ENCODE results near the gene LEKR1. TPM values are rescaled to one million over a fixed set of nuclear protein-coding genes. Genes with fewer than 3 reads are reported as not detected.
"Not testable (repeated sequence)": the region's sequence is repeated elsewhere in the genome, so short reads cannot be mapped to it uniquely, and the experiment has no call there.

Gene LEKR1
- total RNA-seq, 2 experiments from 2014 or later: 0.76 to 1.1 TPM

- peak overlapping the region; percentile 89 for H3K4me3 Mint-ChIP-seq
- H3K36me3 Mint-ChIP-seq: peaks cover 10% of the 10 kb centered on the region
- no peaks in the 10 kb centered on the region for H3K9me3 Mint-ChIP-seq (ENCODE audit: low read depth)
- peak; percentile 45 for ATAC-seq
- DNase-seq: peak; percentile 56
- CTCF ChIA-PET: no interaction called here
- H3K27me3 Mint-ChIP-seq: no peaks in the 10 kb centered on the region
- peaks cover 69% of the 10 kb centered on the region for H3K4me1 Mint-ChIP-seq
- peak overlapping the region; percentile 96 for H3K27ac Mint-ChIP-seq
Observed at GRCh38 chr3:156816091-156816793, 9.9 kb upstream of the LEKR1 start.

GRCh38 chr3:156816794-156817645, 9.1 kb upstream of the LEKR1 start:
- CTCF ChIA-PET: interaction anchor here (0.6 to 1.4 kb wide), 8 partner anchors 54 to 1011 kb away, joined by 3 to 9 read pairs (median 4); partner anchors contain the start of gene C3orf33
- DNase-seq (peak; percentile 94), ATAC-seq (peak; percentile 85)
- no peaks in the 10 kb centered on the region for H3K27me3 Mint-ChIP-seq
- H3K27ac Mint-ChIP-seq: peak overlapping the region; percentile 96
- H3K4me1 Mint-ChIP-seq: peaks cover 64% of the 10 kb centered on the region
- no peaks in the 10 kb centered on the region for H3K9me3 Mint-ChIP-seq (ENCODE audit: low read depth)
- peak overlapping the region; percentile 89 for H3K4me3 Mint-ChIP-seq
- H3K36me3 Mint-ChIP-seq: peaks cover 6% of the 10 kb centered on the region

GRCh38 chr3:156817646-156818272, 8.4 kb upstream of the LEKR1 start:
- no peak for DNase-seq
- peaks cover 59% of the 10 kb centered on the region for H3K4me1 Mint-ChIP-seq
- no peak for ATAC-seq
- peaks cover 6% of the 10 kb centered on the region for H3K36me3 Mint-ChIP-seq
- no peaks in the 10 kb centered on the region for H3K9me3 Mint-ChIP-seq (ENCODE audit: low read depth)
- peak overlapping the region; percentile 96 for H3K27ac Mint-ChIP-seq
- H3K27me3 Mint-ChIP-seq: no peaks in the 10 kb centered on the region
- CTCF ChIA-PET: interaction anchor here (0.6 to 1.4 kb wide), 8 partner anchors 54 to 1012 kb away, joined by 3 to 9 read pairs (median 4); partner anchors contain the start of gene C3orf33
- H3K4me3 Mint-ChIP-seq: peak overlapping the region; percentile 89

GRCh38 chr3:156818273-156818651, 7.9 kb upstream of the LEKR1 start:
- H3K36me3 Mint-ChIP-seq: peaks cover 6% of the 10 kb centered on the region
- DNase-seq: no peak
- ATAC-seq: no peak
- H3K4me1 Mint-ChIP-seq: peaks cover 54% of the 10 kb centered on the region
- H3K4me3 Mint-ChIP-seq: peak overlapping the region; percentile 89
- CTCF ChIA-PET: interaction anchor here (1.0 to 2.4 kb wide), 4 partner anchors 55 to 319 kb away, joined by 3 to 7 read pairs (median 4); no protein-coding TSS in a partner anchor
- peak overlapping the region; percentile 96 for H3K27ac Mint-ChIP-seq
- H3K9me3 Mint-ChIP-seq (ENCODE audit: low read depth): no peaks in the 10 kb centered on the region
- H3K27me3 Mint-ChIP-seq: no peaks in the 10 kb centered on the region

GRCh38 chr3:156818890-156819289, 7.3 kb upstream of the LEKR1 start:
- H3K4me1 Mint-ChIP-seq: peaks cover 49% of the 10 kb centered on the region
- H3K27me3 Mint-ChIP-seq: no peaks in the 10 kb centered on the region
- ATAC-seq: no peak
- H3K36me3 Mint-ChIP-seq: peaks cover 6% of the 10 kb centered on the region
- H3K4me3 Mint-ChIP-seq: no peak overlapping the region
- DNase-seq: no peak
- CTCF ChIA-PET: interaction anchor here (2.4 kb wide), 1 partner anchor 318 kb away, joined by 7 read pairs; no protein-coding TSS in a partner anchor
- H3K27ac Mint-ChIP-seq: peak overlapping the region; percentile 3
- H3K9me3 Mint-ChIP-seq (ENCODE audit: low read depth): no peaks in the 10 kb centered on the region

- DNase-seq (no peak), ATAC-seq (no peak)
- no peak overlapping the region for H3K4me3 Mint-ChIP-seq
- H3K36me3 Mint-ChIP-seq: peaks cover 6% of the 10 kb centered on the region
- H3K9me3 Mint-ChIP-seq (ENCODE audit: low read depth): no peaks in the 10 kb centered on the region
- no peak overlapping the region for H3K27ac Mint-ChIP-seq
- no peaks in the 10 kb centered on the region for H3K27me3 Mint-ChIP-seq
- peaks cover 53% of the 10 kb centered on the region for H3K4me1 Mint-ChIP-seq
- CTCF ChIA-PET: interaction anchor here (0.8 to 2.4 kb wide), 3 partner anchors 16 to 317 kb away, joined by 3 to 7 read pairs (median 6); no protein-coding TSS in a partner anchor
Observed at GRCh38 chr3:156819842-156820691, 6.1 kb upstream of the LEKR1 start.

GRCh38 chr3:156820692-156821080, 5.5 kb upstream of the LEKR1 start:
- DNase-seq: no peak
- peaks cover 53% of the 10 kb centered on the region for H3K4me1 Mint-ChIP-seq
- no peak for ATAC-seq
- peaks cover 2% of the 10 kb centered on the region for H3K36me3 Mint-ChIP-seq
- no peak overlapping the region for H3K27ac Mint-ChIP-seq
- no peaks in the 10 kb centered on the region for H3K27me3 Mint-ChIP-seq
- no peaks in the 10 kb centered on the region for H3K9me3 Mint-ChIP-seq (ENCODE audit: low read depth)
- H3K4me3 Mint-ChIP-seq: no peak overlapping the region
- CTCF ChIA-PET: interaction anchor here (1.6 to 2.4 kb wide), 2 partner anchors 268 to 316 kb away, joined by 6 to 7 read pairs; no protein-coding TSS in a partner anchor

GRCh38 chr3:156822626-156823260, 3.4 kb upstream of the LEKR1 start:
- ATAC-seq; DNase-seq; H3K27ac Mint-ChIP-seq; CTCF ChIA-PET; H3K4me3 Mint-ChIP-seq; H3K9me3 Mint-ChIP-seq (ENCODE audit: low read depth); H3K36me3 Mint-ChIP-seq; H3K27me3 Mint-ChIP-seq: not testable (repeated sequence)
- H3K4me1 Mint-ChIP-seq: peaks cover 54% of the 10 kb centered on the region

- peaks cover 31% of the 10 kb centered on the region for H3K4me1 Mint-ChIP-seq
- H3K9me3 Mint-ChIP-seq (ENCODE audit: low read depth): no peaks in the 10 kb centered on the region
- H3K27ac Mint-ChIP-seq: peak overlapping the region; percentile 93
- DNase-seq (no peak), ATAC-seq (peak; percentile 66)
- H3K27me3 Mint-ChIP-seq: no peaks in the 10 kb centered on the region
- H3K36me3 Mint-ChIP-seq: peaks cover 3% of the 10 kb centered on the region
- H3K4me3 Mint-ChIP-seq: peak overlapping the region; percentile 96
- CTCF ChIA-PET: no interaction called here
Observed at GRCh38 chr3:156825795-156826143, 384 bp upstream of the LEKR1 start.

- H3K4me3 Mint-ChIP-seq: peak overlapping the region; percentile 96
- DNase-seq (no peak), ATAC-seq (no peak)
- CTCF ChIA-PET: no interaction called here
- peaks cover 3% of the 10 kb centered on the region for H3K36me3 Mint-ChIP-seq
- H3K27ac Mint-ChIP-seq: peak overlapping the region; percentile 93
- no peaks in the 10 kb centered on the region for H3K9me3 Mint-ChIP-seq (ENCODE audit: low read depth)
- H3K27me3 Mint-ChIP-seq: no peaks in the 10 kb centered on the region
- H3K4me1 Mint-ChIP-seq: peaks cover 26% of the 10 kb centered on the region
Observed at GRCh38 chr3:156826896-156827882, 1.0 kb downstream of the LEKR1 start.

- Mint-ChIP-seq H3K4me1 (peaks cover 13% of the 10 kb centered on the region), H3K27ac (no peak overlapping the region), H3K36me3 (peaks cover 5% of the 10 kb centered on the region), H3K4me3 (no peak overlapping the region), H3K27me3 (no peaks in the 10 kb centered on the region), H3K9me3 (ENCODE audit: low read depth) (no peaks in the 10 kb centered on the region)
- ATAC-seq (no peak), DNase-seq (no peak)
- CTCF ChIA-PET: no interaction called here
Observed at GRCh38 chr3:156831006-156831405, 4.9 kb downstream of the LEKR1 start.

Measured in activated CD8-positive, alpha-beta memory T cell treated with anti-CD3 and anti-CD28 coated beads, Interleukin-2, amount 10 ng/mL, durations not matched to agents 7 days and 5 days (primary cell).